Hepatocyte (in vitro differentiated cells): ENCODE measurements around the gene ALG9. TPM values are rescaled to one million over a fixed set of nuclear protein-coding genes. Genes with fewer than 3 reads are reported as not detected.

ENCODE experiments used
- DNase-seq: peaks from one replicate; pipeline ENCODE4 v3.0.0-alpha.2; 2016; ENCODE audit warnings: low spot score
- H2AFZ ChIP-seq: fragments of 200-600 bp; sonication (generic); 2 replicates; pipeline ENCODE4 v1.6.0; 2016; ENCODE audit warnings: antibody characterized with exemption, mild to moderate bottlenecking
- H3K27ac ChIP-seq: fragments of 200-600 bp; sonication (generic); 2 replicates; pipeline ENCODE4 v1.5.1; 2016; ENCODE audit warnings: mild to moderate bottlenecking
- H3K27me3 ChIP-seq: fragments of 200-600 bp; sonication (generic); 2 replicates; pipeline ENCODE4 v1.6.1; 2016
- H3K36me3 ChIP-seq: fragments of 200-600 bp; sonication (generic); replicated peaks from 2 replicates; pipeline ENCODE4 v1.5.1; 2016; ENCODE audit warnings: low read depth; ENCODE audit not compliant: insufficient read depth
- H3K4me1 ChIP-seq: fragments of 200-600 bp; sonication (generic); 2 replicates; pipeline ENCODE4 v1.5.1; 2016; ENCODE audit warnings: mild to moderate bottlenecking, moderate library complexity; ENCODE audit not compliant: insufficient read depth
- H3K4me2 ChIP-seq: fragments of 200-600 bp; sonication (generic); 2 replicates; pipeline ENCODE4 v1.6.0; 2016
- H3K4me3 ChIP-seq: fragments of 200-600 bp; sonication (generic); 2 replicates; pipeline ENCODE4 v1.5.1; 2016; ENCODE audit warnings: mild to moderate bottlenecking
- H3K79me2 ChIP-seq: fragments of 200-600 bp; sonication (generic); 2 replicates; pipeline ENCODE4 v1.6.0; 2017; ENCODE audit warnings: mild to moderate bottlenecking
- H3K9me2 ChIP-seq: fragments of 200-600 bp; sonication (generic); replicated peaks from 2 replicates; pipeline ENCODE4 v1.6.0; 2017; ENCODE audit warnings: mild to moderate bottlenecking; ENCODE audit not compliant: insufficient read depth
- H3K9me3 ChIP-seq: fragments of 200-600 bp; sonication (generic); 2 replicates; pipeline ENCODE4 v1.5.1; 2016; ENCODE audit warnings: low read depth, mild to moderate bottlenecking
- H4K20me1 ChIP-seq: fragments of 200-600 bp; sonication (generic); 2 replicates; pipeline ENCODE4 v1.6.0; 2016; ENCODE audit warnings: mild to moderate bottlenecking; ENCODE audit not compliant: insufficient read depth, poor library complexity, severe bottlenecking
- EZH2 ChIP-seq: fragments of 200-600 bp; sonication (generic); IDR thresholded peaks from 2 replicates; pipeline ENCODE4 v1.6.1; 2016; ENCODE audit warnings: antibody characterized with exemption, mild to moderate bottlenecking, borderline replicate concordance
- EZH2phosphoT487 ChIP-seq: fragments of 200-600 bp; sonication (generic); IDR thresholded peaks from one replicate; pipeline ENCODE4 v1.6.1; 2018; ENCODE audit warnings: antibody characterized with exemption, mild to moderate bottlenecking, low read depth, moderate library complexity; ENCODE audit not compliant: unreplicated experiment, severe bottlenecking
- WGBS: methylation state at CpG from one replicate; pipeline ENCODE4 v1.1.6; 2016; ENCODE audit warnings: low lambda C conversion rate; ENCODE audit errors: missing lambda C conversion rate; 5-methylcytosine and 5-hydroxymethylcytosine counted together
- polyA plus RNA-seq: library from polyadenylated mRNA; unstranded; fragments of >200 nt; fragmentation: Nextera tagmentation; extraction: Ambion mirVana; gene quantifications from 2 replicates; pipeline ENCODE4 v1.2.1, GENCODE V29; 2016
- total RNA-seq: library from RNA; depleted of rRNA; stranded (reverse); fragments of >200 nt; gene quantifications from 2 replicates; pipeline ENCODE4 v1.2.3, GENCODE V29; 2014
- TF ChIP-seq, protein P1 (sequence below): fragments of 200-600 bp; sonication (generic); IDR thresholded peaks from 2 replicates; pipeline ENCODE4 v1.5.1; 2016; ENCODE audit warnings: antibody characterized with exemption, mild to moderate bottlenecking; ENCODE audit not compliant: poor library complexity

The ALG9 gene
- total and polyA plus RNA-seq, 2 experiments from 2014 or later: 22.6 to 52.4 TPM

DNA sequence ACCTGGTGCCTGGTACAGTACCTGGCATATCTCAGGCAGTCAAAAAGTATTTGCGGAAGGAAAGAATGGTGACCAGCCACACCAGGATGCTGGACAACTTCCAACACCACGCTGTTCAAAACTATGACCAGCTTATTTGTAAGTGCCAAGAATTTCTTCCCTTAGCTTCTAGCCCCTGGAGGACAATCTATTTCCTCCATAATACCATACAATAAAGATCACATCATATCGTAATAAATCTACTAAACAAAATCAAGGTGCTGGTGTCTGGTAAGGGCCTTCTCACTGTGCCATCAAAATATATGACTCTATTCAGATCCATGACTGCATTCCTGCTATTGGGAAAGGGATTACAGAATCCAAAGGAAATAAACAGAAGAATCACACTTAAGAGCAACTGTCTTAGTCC, 51.5 kb downstream of the ALG9 start:
- no peaks in the 10 kb centered on the region for H3K27me3 ChIP-seq
- no peaks in the 10 kb centered on the region for H3K9me3 ChIP-seq
- WGBS: 60% methylated on average over 3 of the region's 3 CpGs
- no peak overlapping the region for H2AFZ ChIP-seq
- no peak overlapping the region for H3K4me2 ChIP-seq
- H3K79me2 ChIP-seq: no peaks in the 10 kb centered on the region
- H3K36me3 ChIP-seq: no peaks in the 10 kb centered on the region
- H4K20me1 ChIP-seq: no peaks in the 10 kb centered on the region
- no peak for DNase-seq
- no peak overlapping the region for H3K4me3 ChIP-seq
- peak overlapping the region; percentile 1 for H3K27ac ChIP-seq
- peaks cover 5% of the 10 kb centered on the region for H3K4me1 ChIP-seq
- H3K9me2 ChIP-seq: no peaks in the 10 kb centered on the region
- TF ChIP-seq, protein P1, sequence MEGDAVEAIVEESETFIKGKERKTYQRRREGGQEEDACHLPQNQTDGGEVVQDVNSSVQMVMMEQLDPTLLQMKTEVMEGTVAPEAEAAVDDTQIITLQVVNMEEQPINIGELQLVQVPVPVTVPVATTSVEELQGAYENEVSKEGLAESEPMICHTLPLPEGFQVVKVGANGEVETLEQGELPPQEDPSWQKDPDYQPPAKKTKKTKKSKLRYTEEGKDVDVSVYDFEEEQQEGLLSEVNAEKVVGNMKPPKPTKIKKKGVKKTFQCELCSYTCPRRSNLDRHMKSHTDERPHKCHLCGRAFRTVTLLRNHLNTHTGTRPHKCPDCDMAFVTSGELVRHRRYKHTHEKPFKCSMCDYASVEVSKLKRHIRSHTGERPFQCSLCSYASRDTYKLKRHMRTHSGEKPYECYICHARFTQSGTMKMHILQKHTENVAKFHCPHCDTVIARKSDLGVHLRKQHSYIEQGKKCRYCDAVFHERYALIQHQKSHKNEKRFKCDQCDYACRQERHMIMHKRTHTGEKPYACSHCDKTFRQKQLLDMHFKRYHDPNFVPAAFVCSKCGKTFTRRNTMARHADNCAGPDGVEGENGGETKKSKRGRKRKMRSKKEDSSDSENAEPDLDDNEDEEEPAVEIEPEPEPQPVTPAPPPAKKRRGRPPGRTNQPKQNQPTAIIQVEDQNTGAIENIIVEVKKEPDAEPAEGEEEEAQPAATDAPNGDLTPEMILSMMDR: no peak
- TF ChIP-seq EZH2phosphoT487: no peak
- no peak for TF ChIP-seq EZH2

DNA sequence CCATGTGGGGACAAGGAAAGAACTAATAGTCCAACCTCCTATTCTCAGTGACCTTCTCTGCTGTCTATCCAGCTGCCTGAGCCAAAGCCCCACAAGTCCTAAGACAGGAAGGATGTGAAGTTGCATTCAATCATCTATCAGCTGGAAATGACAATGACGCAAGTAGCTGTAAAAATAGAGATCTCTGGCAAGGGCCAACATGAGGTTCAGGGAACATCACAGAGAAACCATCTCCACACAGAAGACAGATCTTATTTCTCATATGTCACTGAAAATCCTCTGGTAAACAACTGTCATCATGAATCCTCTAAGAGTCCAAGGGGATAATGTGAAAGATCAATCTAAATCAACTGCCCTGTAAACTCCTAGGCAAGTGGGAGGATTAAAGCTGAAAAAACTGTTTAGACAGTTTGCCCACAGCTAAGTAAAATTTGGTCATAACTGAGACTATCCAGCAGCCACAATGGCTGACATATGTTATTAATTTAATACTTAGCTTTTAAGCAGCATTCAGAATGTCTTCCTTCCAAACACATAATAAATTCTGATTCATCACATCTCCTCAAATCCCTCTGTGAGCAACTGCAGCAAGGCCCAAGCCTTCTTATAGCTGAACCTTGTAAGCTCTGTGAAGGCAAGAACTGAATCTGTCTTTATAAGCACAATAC, 52.1 kb downstream of the ALG9 start:
- TF ChIP-seq, protein P1: no peak
- TF ChIP-seq EZH2 (no peak), EZH2phosphoT487 (peak; percentile 99)
- Histone ChIP-seq H4K20me1 (no peaks in the 10 kb centered on the region), H3K4me3 (no peak overlapping the region), H3K79me2 (no peaks in the 10 kb centered on the region), H3K4me1 (peaks cover 5% of the 10 kb centered on the region), H3K9me3 (no peaks in the 10 kb centered on the region), H3K4me2 (no peak overlapping the region), H2AFZ (no peak overlapping the region), H3K27me3 (no peaks in the 10 kb centered on the region), H3K27ac (peak overlapping the region; percentile 44), H3K36me3 (no peaks in the 10 kb centered on the region), H3K9me2 (no peaks in the 10 kb centered on the region)
- 57% methylated on average over 1 of the region's 1 CpG for WGBS
- peak; percentile 34 for DNase-seq

DNA sequence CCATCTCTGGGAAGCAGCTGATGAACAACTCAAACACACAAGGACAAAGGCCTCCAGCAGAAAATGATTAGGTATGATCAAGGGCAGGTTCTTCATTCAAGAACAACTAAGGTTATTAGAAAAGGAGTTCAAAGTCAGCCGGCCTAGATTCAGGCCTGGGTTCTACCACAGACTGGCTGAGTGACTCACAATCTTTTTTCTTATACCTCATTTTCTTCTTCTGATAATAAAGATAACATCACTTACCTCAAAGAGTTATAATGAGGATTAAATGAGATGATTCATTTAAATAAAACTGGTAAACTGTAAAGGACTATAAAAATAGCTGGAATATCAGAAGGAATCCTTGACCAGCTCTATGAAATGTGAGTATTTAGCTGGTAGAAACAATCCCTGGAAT, 55.9 kb downstream of the ALG9 start:
- H3K4me1 ChIP-seq: peaks cover 5% of the 10 kb centered on the region
- H3K9me3 ChIP-seq: no peaks in the 10 kb centered on the region
- 88% methylated on average over 1 of the region's 1 CpG for WGBS
- no peaks in the 10 kb centered on the region for H3K9me2 ChIP-seq
- H3K27ac ChIP-seq: peak overlapping the region; percentile 0
- DNase-seq: no peak
- no peaks in the 10 kb centered on the region for H4K20me1 ChIP-seq
- no peaks in the 10 kb centered on the region for H3K27me3 ChIP-seq
- TF ChIP-seq EZH2 (no peak), EZH2phosphoT487 (no peak)
- TF ChIP-seq, protein P1: no peak
- no peak overlapping the region for H3K4me3 ChIP-seq
- no peak overlapping the region for H3K4me2 ChIP-seq
- peaks cover 4% of the 10 kb centered on the region for H3K79me2 ChIP-seq
- H3K36me3 ChIP-seq: no peaks in the 10 kb centered on the region
- no peak overlapping the region for H2AFZ ChIP-seq
